ENCODE results near the gene HSPA1B.
"Not testable (repeated sequence)": the region's sequence is repeated elsewhere in the genome, so short reads cannot be mapped to it uniquely, and the experiment has no call there.

DNA sequence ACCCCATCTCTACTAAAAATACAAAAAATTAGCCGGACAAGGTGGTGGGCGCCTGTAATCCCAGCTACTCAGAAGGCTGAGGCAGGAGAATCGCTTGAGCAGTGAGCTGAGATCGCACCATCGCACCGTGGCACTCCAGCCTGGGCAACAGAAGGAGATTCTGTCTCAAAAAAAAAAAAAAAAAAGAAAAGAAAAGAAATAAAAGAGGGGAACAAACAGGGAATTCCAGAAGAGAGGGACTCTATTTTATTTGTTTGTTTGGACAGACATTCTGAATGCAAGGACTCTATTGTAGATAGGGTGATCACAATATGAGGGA is 33.7 kb upstream of the HSPA1B start:
- not testable (repeated sequence) for TF ChIP-seq FOSL2 (IDR thresholded peaks at IDR 0.05); FOSL2 (CRISPR knock-in tag; IDR thresholded peaks at IDR 0.05); EP300 (IDR thresholded peaks at IDR 0.05); POLR2A (IDR thresholded peaks at IDR 0.05; ENCODE audit: low read length); CHD2 (IDR thresholded peaks at IDR 0.05; ENCODE audit: low read length, partially characterized antibody); RCOR1 (IDR thresholded peaks at IDR 0.05; ENCODE audit: low read depth, low read length); NPAS2 (CRISPR knock-in tag; IDR thresholded peaks at IDR 0.05; ENCODE audit: borderline replicate concordance); RFX5 (IDR thresholded peaks at IDR 0.05); ZC3H11A (IDR thresholded peaks at IDR 0.05); CEBPB (IDR thresholded peaks at IDR 0.05)
- TF ChIP-seq, protein P1, sequence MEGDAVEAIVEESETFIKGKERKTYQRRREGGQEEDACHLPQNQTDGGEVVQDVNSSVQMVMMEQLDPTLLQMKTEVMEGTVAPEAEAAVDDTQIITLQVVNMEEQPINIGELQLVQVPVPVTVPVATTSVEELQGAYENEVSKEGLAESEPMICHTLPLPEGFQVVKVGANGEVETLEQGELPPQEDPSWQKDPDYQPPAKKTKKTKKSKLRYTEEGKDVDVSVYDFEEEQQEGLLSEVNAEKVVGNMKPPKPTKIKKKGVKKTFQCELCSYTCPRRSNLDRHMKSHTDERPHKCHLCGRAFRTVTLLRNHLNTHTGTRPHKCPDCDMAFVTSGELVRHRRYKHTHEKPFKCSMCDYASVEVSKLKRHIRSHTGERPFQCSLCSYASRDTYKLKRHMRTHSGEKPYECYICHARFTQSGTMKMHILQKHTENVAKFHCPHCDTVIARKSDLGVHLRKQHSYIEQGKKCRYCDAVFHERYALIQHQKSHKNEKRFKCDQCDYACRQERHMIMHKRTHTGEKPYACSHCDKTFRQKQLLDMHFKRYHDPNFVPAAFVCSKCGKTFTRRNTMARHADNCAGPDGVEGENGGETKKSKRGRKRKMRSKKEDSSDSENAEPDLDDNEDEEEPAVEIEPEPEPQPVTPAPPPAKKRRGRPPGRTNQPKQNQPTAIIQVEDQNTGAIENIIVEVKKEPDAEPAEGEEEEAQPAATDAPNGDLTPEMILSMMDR (IDR thresholded peaks at IDR 0.05): not testable (repeated sequence)
- TF ChIP-seq, protein P2, sequence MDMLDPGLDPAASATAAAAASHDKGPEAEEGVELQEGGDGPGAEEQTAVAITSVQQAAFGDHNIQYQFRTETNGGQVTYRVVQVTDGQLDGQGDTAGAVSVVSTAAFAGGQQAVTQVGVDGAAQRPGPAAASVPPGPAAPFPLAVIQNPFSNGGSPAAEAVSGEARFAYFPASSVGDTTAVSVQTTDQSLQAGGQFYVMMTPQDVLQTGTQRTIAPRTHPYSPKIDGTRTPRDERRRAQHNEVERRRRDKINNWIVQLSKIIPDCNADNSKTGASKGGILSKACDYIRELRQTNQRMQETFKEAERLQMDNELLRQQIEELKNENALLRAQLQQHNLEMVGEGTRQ (IDR thresholded peaks at IDR 0.05): not testable (repeated sequence)
- TF ChIP-seq, protein P3, sequence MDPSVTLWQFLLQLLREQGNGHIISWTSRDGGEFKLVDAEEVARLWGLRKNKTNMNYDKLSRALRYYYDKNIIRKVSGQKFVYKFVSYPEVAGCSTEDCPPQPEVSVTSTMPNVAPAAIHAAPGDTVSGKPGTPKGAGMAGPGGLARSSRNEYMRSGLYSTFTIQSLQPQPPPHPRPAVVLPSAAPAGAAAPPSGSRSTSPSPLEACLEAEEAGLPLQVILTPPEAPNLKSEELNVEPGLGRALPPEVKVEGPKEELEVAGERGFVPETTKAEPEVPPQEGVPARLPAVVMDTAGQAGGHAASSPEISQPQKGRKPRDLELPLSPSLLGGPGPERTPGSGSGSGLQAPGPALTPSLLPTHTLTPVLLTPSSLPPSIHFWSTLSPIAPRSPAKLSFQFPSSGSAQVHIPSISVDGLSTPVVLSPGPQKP (IDR thresholded peaks at IDR 0.05; ENCODE audit: low read depth, low read length): not testable (repeated sequence)

Data from A549 (cell line).